Measurements from ENCODE around the gene MSI2. TPM values are rescaled to one million over a fixed set of nuclear protein-coding genes. Genes with fewer than 3 reads are reported as not detected.

Gene MSI2
- total RNA-seq, 6 experiments from 2014 or later = 12.0 to 22.6 (median 19.4) TPM

DNA sequence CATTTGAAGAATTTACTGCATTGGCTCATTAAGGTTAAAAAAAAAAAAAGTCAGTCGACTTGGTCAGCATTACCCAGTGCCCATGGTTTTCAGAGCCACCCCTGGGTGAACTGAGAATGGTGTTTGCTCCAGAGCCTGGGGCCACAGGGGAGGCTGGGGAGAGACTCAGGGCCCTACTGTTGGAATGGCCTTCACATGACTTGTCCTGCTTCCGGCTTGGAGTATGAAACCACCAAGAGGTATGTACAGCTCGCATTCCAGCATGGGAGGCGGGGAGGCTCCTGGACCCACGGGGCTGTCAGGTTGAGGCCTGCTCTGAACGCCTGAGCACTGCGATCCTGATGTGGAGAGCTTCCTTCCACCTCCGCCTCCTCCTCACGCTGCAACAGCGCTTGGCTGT, 36.8 kb downstream of the MSI2 start:
- WGBS (ENCODE audit: insufficient coverage, low coverage, low lambda C conversion rate, missing lambda C conversion rate) = 83% methylated on average over 1 of the region's 10 CpGs
- H3K27me3 ChIP-seq = no peaks in the 10 kb centered on the region
- TF ChIP-seq CTCF (IDR thresholded peaks at IDR 0.05) (no peak), POLR2A (IDR thresholded peaks at IDR 0.05) (no peak)
- H3K9me3 ChIP-seq = no peaks in the 10 kb centered on the region
- peaks cover 0 to 3% (median 0%) of the 10 kb centered on the region in 4 donors for H3K36me3 ChIP-seq
- H3K27ac ChIP-seq = no peak overlapping the region
- no peak overlapping the region for H3K4me3 ChIP-seq
- ATAC-seq (no peak), DNase-seq (no peak)
- intact Hi-C loops (cut with DNase I) = no loop called here
- no peaks in the 10 kb centered on the region for H3K4me1 ChIP-seq

DNA sequence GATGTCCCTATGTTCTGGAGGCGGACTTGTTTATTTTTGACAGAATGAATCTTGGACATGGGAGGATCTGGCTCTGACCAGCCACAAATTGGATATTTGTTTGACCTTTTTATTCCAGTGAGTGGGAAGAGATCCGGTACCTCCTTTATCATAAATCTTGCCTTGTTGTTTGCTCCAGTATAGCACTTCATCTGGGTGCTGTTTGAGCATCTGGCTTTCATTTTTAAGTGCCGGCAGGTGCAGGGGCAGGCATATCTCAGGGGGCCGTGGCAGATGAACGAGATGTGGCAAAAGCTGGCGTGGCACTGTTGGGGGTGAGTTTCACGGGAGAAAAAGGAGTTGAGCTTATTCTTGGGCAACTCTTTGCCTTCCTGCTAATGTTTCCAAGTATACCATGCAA, 37.8 kb downstream of the MSI2 start:
- Histone ChIP-seq H3K27me3 (no peaks in the 10 kb centered on the region), H3K9me3 (no peaks in the 10 kb centered on the region), H3K36me3 (peaks cover 0 to 3% (median 0%) of the 10 kb centered on the region in 4 donors), H3K4me3 (no peak overlapping the region), H3K27ac (no peak overlapping the region), H3K4me1 (no peaks in the 10 kb centered on the region)
- intact Hi-C loops (cut with DNase I) = no loop called here
- no peak for TF ChIP-seq POLR2A (IDR thresholded peaks at IDR 0.05)
- TF ChIP-seq CTCF (IDR thresholded peaks at IDR 0.05) = no peak
- 91% methylated on average over 5 of the region's 7 CpGs for WGBS (ENCODE audit: insufficient coverage, low coverage, low lambda C conversion rate, missing lambda C conversion rate)
- DNase-seq (no peak), ATAC-seq (no peak)

- no peak overlapping the region for H3K27ac ChIP-seq
- no peaks in the 10 kb centered on the region for H3K4me1 ChIP-seq
- TF ChIP-seq POLR2A (IDR thresholded peaks at IDR 0.05) = no peak
- TF ChIP-seq CTCF (IDR thresholded peaks at IDR 0.05) = no peak
- peaks cover 0 to 3% (median 0%) of the 10 kb centered on the region in 4 donors for H3K36me3 ChIP-seq
- DNase-seq (no peak), ATAC-seq (no peak)
- WGBS (ENCODE audit: insufficient coverage, low coverage, low lambda C conversion rate, missing lambda C conversion rate) = 86% methylated on average over 7 of the region's 10 CpGs
- no peaks in the 10 kb centered on the region for H3K9me3 ChIP-seq
- H3K27me3 ChIP-seq = no peaks in the 10 kb centered on the region
- H3K4me3 ChIP-seq = no peak overlapping the region
- intact Hi-C loops (cut with DNase I) = no loop called here
Observed at GRCh38 chr17:57294629-57295501, 38.5 kb downstream of the MSI2 start.

GRCh38 chr17:57295526-57296023, 39.3 kb downstream of the MSI2 start:
- Histone ChIP-seq H3K4me1 (no peaks in the 10 kb centered on the region), H3K4me3 (no peak overlapping the region), H3K27ac (no peak overlapping the region), H3K27me3 (no peaks in the 10 kb centered on the region), H3K9me3 (no peaks in the 10 kb centered on the region), H3K36me3 (peaks cover 0 to 3% (median 0%) of the 10 kb centered on the region in 4 donors)
- 68% methylated on average over 5 of the region's 5 CpGs for WGBS (ENCODE audit: insufficient coverage, low coverage, low lambda C conversion rate, missing lambda C conversion rate)
- ATAC-seq = no peak
- intact Hi-C loops (cut with DNase I) = no loop called here
- no peak for TF ChIP-seq POLR2A (IDR thresholded peaks at IDR 0.05)
- no peak for TF ChIP-seq CTCF (IDR thresholded peaks at IDR 0.05)
- DNase-seq = no peak

All from right lobe of liver (tissue), 6 donors.